ENCODE measurements around the gene LOXL4.

LOXL4 gene

DNA sequence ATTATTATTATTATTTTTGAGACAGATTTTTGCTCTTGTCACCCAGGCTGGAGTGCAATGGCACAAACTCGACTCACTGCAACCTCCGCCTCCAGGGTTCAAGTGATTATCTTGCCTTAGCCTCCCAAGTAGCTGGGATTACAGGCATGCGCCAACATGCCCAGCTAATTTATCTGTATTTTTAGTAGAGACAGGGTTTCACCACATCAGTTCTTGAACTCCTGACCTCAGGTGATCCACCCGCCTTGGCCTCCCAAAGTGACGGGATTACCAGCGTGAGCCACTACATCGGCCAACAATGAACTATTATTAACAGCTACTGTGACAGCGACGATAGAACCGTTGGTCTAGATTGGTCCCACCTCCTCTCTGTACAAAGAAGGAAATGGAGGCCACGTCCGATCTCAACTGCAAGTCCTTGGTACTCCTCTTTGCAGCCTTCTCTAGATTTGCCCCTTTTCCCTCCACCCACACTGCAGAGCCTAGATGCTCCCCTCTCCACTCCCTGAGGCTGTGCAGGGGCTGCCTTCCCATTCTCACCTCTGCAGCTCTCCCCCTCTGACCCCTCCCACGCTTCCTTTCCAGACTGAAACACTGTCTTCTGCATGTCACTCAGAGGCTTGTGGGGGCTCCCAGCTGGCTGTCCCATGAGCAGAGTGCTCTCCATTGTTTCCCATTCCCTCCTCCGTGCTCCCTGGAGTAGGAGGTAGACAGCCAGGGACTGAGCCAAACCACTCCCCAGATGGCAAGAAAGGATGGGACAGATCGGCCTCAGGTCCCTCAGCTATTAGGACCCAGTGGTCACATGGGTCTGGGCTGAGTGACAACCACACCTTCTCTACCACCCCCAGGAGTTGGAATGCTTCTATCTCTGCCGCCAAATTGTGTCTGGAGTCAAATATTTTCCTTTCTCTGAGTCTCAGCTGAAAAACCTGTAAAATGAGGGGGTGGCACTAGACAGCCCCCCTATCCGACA, 2.3 kb downstream of the LOXL4 start:
- DNase-seq (ENCODE audit: insufficient read length, low spot score) (no peak), FAIRE-seq (no peak)

DNA sequence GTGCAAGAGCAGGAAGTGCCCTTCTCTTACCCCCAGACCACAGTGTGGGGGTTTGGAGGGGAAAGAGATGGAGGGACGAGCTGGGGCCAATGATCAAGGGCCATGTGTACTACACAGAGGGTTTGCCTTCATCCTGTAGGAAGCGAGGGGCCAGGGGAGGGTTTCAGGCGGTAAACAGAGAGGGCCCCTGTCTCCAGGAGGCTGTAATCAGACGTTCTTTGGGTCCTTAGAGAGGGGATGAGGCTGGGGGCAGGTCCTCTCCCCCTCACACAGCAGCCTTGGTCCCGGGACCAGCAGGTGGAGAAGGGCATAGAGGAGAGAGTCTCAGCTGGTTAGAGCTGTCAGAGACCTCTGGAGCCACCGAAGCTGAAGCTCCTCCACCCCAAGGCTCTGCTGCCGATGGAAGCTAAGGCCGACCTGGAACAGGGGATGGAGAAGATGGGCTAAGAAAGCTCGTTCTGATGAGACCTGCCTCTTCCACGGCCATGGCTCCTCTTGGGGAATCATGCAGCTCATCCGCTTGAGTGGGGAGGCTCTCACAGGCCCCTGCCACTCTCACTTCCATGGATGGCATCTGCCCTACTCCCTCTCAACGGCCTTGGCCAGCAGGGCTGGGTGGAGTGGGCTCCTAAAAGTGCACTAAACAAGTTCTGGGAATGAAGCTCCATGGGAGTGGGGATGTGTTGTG, 3.5 kb downstream of the LOXL4 start:
- DNase-seq (ENCODE audit: insufficient read length, low spot score) (no peak), FAIRE-seq (no peak)

DNA sequence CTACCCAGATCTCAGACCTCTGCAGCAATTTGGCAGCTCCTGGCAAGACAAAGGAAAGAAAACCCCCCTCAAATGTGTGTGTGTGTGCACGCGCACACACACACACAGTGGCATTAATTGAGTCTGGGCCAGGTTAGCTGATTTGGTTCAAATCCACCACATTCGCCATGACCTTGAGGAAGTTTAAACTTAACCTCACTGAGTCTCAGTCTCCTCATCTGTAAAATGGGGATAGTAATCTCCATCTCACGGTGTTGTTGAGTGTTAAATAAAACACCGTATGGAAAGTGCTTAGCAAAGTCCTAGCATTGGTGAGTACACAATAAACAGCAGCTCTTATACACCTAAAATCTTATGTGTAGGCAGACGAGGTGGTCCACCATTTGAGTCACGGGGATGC, 4.9 kb downstream of the LOXL4 start:
- no peak for FAIRE-seq
- DNase-seq (ENCODE audit: insufficient read length, low spot score): no peak

DNA sequence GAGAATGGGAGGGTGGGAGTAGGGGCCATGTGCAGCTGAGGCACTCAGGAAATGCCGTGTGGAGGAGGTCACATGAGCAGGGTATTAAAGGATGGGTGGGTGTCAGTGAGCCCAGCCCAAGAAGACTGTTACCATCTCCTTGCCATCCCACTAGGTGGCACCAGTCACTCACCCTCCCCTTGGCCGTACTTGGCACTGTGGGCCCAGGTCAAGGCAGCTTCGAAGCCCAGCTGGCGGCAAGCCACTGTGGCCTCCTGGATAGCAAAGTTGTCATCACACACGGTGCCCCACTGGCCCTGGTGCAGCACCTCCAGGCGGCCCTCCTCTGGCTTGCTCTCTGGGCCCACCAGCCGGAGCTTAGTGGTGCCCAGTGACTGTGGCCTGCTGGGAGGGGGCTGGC, 5.4 kb downstream of the LOXL4 start:
- FAIRE-seq (no peak), DNase-seq (ENCODE audit: insufficient read length, low spot score) (no peak)

DNA sequence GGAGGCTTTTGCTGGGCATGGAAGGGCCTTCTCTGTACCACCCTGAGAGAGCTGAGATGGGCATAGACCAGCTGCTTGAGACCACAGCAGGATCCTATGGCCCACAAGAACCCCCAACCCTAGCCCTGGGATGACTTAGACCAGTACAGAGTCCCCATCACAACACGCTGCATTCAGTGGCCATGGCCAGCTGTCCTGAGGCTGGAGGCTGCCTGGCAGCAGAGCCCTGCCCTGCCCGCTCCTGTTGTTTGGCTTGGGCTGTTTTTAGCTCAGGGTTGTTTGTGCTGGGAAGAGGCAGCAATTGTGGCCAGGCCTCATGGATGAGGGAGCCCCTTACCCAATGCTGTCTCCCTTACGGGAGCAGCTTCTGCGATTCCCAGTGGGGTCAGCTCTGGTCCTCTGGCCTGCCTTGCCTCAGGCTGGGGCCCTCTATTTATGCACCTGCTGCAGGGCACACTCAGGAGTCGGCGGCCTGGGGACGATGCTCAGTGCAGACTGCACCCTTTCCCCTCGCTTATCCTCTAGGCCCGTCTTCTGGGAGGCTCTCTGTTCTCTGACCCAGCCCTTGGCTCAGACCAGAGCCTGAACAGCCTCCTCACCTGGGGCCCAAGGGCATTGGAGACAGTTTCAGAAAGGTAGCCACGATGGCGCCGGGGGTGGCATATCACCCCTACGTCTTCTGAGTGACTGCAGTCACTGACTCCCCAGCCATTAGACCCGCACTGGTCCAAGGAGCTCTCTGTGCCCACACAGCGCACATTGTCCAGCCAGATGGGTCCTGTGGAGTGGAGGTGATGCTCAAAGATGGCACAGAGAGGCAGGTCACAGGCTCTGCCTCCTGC, 6.3 kb downstream of the LOXL4 start:
- no peak for FAIRE-seq
- no peak for DNase-seq (ENCODE audit: insufficient read length, low spot score)

DNA sequence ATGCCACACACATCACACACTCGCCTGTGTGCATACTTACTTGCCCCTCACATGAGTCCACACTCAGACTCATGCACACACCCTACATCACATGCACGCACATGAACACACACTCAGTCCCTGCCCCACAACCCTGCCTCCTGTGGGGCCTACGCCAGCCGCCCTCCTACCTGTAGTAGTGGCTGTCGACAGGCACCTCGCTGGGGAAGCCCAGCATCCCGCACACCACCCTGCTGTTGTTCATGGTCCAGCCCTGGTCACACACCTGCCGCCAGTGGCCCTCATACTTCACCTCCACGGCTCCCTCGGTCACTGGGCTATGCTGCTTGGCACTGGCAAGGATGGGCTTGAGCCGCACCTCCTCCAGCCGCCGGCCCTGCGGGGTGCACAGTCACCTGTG, 7.2 kb downstream of the LOXL4 start:
- no peak for DNase-seq (ENCODE audit: insufficient read length, low spot score)
- FAIRE-seq: no peak

DNA sequence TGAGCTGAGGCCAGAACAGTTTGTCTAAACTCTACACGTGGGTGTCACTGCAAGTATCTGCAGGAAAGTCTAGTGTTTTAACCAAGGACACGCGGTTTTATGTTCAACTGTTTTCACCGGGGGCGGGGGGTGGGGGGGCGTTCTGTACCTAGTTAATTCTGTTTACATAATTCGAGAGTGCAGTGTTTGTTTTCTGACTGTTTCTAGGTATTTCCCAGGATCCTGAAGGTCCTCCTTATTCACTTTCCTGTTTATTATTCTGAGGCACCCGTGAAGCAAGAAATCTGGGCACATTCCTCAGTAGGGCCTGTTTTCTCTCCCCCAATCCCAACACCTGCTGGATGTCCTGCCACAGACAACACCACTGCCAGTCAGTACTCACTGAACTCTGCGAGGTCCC, 7.6 kb downstream of the LOXL4 start:
- DNase-seq (ENCODE audit: insufficient read length, low spot score): no peak
- FAIRE-seq: no peak

DNA sequence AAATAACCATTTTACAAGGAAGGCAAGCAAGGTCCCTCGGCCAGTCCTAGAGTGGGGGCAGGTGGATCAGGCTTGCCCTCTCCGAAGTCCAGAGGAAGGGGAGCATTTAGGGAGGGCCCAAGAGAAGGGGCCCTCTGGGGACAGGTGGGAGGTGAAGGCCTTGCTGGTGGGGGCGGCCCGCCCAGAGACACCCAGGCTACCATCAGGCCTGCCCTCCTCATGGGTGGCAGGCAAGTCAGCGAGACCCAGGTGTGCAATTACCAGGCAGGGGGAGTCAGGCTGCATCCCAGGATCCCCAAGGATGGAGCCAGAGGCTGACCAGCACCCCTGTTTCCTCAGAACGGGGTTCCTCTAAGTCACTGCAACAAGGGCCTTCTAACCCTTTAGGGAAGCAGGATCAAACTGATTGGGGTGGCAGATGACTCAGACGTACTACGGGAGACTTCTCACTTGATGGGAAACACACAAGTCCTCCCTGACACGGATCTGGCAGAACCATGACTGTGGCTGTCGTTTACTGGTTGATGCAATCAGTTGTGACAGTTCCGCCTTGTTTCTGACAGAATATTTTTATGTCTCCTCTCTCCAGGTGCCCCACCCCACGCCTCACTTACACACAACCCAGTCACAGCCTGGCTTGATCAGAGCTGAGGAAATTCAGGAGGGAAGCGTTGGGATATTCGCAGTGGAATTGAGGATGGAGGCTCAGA, 8.2 kb downstream of the LOXL4 start:
- FAIRE-seq: no peak
- no peak for DNase-seq (ENCODE audit: insufficient read length, low spot score)

DNA sequence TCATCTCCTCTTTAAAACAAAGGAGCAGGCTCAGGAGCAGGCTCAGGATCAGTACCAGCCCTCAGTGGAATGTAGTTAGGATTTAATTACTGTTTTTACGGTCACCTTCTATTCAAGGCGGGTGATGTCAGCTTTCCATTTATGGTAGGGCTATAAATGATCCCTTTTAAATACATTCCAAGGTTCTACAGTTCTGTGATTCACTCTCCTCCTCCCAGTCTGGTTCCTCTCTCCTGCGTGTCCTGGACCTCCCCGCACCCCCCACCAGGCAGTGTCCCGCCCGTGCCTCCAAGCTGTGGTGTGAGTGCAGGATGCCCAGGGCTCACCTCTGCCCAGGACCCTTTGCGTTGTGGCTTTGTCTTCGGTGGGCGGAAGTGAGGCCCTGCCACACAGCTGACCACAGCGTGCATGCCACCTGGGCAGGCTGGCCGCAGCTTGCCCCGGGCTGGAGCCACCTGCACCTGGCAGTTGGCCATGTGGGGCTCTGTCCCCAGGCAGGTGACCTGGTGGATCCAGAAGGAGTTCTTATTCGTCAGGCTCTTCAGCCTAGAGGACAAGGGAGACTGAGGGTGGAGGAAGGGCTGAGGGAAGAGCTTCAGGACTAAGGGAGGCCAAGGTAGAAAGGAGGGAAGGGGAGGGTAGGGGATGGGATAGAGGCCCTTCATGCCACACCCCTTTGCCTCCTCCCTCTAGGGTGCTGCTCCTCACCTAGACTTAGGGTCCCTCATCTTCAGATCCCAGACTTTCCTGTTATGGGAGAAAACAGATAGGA, 9.1 kb downstream of the LOXL4 start:
- FAIRE-seq: no peak
- no peak for DNase-seq (ENCODE audit: insufficient read length, low spot score)

DNA sequence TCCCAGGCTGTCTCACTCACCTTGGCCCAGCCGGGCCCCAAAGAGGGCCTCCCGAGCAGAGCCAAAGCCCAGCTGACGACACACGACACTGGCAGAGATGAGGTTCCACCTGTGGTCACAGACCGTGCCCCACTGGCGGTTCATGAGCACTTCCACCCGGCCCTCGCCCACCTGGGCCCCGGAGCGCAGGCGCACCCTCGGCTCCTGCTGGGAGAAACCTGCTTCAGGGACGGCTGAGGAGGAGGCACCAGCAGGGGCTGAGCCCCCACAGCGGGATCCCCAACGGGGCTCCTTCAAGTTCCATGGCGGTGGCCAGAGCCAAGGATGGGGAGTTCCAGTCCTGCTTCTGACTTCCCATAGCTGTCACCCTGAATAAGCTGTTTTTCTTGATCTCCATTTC, 10.0 kb downstream of the LOXL4 start:
- no peak for FAIRE-seq
- DNase-seq (ENCODE audit: insufficient read length, low spot score): no peak

DNA sequence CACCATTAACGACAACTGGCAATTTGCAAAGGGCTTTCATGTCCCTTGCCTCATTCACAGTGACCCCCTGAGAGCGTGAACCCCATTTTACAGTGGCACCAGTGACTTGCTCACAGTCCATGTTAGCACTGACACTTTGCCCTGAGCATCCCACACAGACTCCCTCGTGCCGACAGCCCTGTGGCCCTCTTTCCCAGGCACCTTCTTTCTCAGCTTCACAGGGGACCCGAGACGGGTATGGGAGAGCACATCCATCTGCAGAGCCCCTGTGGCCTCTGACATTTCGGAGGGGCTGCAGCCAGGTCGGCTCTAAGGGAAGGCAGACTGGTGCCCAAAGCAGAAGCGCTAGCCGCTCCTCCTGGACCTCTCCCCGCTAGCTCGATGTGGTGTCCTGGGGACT, 10.8 kb downstream of the LOXL4 start:
- DNase-seq (ENCODE audit: insufficient read length, low spot score) (no peak), FAIRE-seq (no peak)

DNA sequence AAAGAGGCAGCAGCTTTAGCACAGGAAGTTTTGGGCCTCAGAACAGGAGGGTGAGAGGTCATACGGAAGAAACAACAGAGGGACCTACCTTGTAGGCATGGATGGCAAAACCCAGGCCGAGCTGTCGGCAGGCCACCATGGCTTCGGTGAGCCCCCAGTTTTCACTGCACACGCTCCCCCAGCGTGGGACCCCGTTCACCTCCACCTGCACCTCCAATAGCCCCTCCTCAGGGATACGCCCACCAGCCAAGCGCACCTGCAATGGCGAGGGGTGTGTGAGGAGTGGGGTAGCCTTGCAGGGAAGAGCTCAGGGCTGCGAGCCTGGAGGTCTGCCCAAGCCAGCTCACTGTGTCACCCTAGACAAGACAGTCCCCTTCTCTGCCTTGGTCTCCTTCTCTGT, 11.3 kb downstream of the LOXL4 start:
- FAIRE-seq (no peak), DNase-seq (ENCODE audit: insufficient read length, low spot score) (no peak)

DNA sequence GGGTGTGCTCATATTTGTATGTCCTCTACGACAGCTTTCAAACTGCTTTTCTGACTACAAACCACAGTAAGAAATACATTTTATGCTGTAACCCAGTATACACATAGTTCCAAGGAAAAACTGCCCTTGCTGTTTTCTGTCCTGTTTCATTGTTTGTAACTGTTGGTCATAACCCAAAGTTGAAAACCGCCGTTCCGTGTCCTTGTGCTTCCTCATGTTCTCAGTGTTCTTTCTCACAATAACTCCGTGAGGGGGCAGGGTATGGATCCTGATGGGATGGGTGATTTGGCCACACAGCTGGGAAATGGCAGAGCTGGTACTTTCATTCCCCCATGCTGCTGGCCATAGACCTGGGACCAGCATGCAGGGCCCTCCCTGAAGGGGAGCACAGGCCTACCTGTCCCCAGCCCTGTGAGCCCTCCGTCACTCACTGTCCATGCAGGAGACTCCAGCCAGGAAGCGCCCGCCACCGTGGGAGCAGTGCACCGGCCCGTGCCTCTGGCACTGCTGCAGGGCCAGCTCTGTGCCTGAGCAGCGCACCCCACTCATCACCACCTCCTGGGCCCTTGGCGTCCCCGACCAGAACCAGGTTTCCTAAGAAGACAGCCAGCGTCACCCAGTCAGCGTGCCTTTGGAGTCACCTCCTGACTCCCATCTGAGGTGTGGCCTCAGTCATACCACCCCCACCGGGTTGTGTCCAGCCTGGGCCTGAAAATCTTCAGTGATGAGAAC, 12.7 kb downstream of the LOXL4 start:
- FAIRE-seq: no peak
- DNase-seq (ENCODE audit: insufficient read length, low spot score): no peak

DNA sequence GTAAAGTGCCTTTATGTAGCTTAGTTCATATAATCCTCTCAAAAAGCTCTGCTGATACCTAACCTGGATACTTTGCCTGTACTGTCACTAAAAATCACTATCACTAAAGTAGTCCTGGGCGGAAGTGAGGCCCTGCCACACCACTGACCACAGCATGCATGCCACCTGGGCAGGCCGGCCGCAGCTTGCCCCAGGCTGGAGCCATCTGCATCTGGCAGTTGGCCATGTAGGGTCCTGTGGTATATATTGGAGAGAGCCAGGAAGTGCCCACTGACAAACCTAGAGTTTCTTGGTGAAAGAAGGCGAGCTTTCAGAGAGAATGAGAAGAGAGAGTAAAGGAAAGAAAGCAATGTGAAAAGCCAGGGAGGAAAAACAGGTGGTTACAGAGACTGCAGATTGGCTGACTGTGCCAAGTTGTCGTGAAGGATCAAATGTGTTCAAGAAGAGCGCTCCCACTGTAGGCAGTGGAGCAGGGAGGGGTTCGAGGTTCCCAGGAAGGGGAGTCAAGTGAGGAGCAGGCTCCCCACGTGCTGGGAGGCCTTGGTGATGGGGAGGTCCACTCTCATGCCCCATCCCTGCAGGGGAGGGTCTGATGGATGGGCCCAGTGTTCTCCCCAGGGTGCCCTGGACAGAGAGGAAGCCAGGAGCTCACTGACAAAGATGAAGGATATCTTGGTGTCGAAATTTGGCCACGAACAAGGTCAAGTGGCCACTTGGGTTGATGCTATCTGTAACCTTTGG, 13.6 kb downstream of the LOXL4 start:
- FAIRE-seq: no peak

DNA sequence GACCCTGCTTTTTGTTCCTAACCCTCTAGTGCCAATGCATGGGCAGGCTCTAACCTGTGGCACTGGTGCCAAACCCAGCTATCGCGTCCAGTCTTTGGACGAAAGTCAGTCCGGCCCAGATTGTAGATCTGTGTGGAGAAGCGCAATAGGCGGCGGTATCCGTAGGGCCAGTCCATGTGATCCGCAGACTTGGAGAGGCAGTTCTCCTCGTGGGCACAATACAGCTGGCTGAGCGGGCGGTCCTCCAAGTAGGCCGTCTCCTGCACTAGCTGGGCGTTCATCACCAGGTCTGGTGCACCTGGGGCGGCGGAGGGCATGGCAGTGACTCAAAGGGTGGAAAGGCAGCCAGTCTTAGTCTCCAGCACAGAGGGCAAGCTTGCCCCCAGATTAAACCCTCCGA, 14.5 kb downstream of the LOXL4 start:
- DNase-seq (ENCODE audit: insufficient read length, low spot score) (no peak), FAIRE-seq (no peak)

More for the DNA sequence above, 13.6 kb downstream of the LOXL4 start:
- no peak for DNase-seq (ENCODE audit: insufficient read length, low spot score)

DNA sequence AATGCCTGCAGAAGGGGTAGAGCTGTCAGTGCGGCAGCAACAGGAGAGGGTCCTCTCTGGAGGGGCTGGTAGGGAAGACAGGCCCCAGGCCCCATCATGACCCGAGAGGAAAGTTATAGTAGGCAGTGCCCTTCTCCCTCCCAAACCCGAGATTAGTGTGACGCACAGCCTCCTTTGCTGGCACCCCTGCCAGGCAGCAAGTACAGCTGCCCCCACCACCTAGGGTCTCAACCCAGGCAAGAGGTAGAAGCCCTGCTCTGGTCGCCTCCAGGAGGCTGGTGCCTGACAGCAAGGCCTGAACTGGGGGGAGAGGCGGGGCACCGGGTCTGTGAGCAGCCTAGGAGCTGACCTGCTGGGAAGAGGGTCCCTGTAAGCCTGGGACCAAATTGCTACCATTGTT, 15.5 kb downstream of the LOXL4 start:
- DNase-seq (ENCODE audit: insufficient read length, low spot score): no peak
- no peak for FAIRE-seq

DNA sequence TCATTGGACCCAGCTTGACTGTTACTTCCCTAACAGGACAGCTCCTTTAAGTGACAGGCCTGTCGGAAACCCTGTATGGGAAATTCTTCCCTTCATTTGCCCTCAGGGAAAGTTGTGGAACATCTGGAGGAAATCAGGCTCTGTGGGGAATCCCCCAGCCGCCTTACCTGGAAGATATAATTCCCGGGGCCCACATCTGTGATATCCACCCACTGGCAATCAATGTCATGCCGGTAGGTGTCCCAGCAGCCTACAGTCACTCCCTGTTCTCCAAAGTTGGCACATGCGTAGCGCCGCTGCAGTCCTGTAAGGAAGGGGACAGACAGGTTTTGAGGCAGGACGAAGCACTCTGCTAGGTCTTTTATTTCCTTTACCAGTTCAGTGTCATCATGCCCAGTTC, 16.6 kb downstream of the LOXL4 start:
- FAIRE-seq: no peak

DNA sequence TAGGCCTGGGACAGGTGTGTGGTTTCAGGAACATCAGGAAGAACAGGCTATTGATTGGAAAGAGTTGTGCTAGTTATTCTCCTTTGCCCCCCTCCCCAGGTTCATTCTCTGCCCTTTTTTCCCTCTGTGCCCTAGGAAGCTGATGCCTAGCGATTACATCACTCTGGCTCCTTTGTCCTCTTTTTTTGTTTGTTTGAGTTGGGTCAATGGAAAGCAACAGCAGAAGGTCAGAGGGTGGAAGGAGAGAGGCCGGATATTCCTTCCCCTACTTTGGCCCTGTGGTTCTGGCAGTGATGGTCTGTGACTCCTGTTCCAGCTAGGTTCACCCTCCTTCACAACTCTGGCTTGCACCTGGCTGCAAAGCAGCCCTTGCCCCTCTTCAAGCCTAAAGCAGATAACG, 18.9 kb downstream of the LOXL4 start:
- no peak for FAIRE-seq

More for the DNA sequence above, 16.6 kb downstream of the LOXL4 start:
- DNase-seq (ENCODE audit: insufficient read length, low spot score): no peak

More for the DNA sequence above, 18.9 kb downstream of the LOXL4 start:
- DNase-seq (ENCODE audit: insufficient read length, low spot score): no peak

All from GM19239 (cell line).